HepG2 (cell line): ENCODE data around the gene VPS54. TPM values are rescaled to one million over a fixed set of nuclear protein-coding genes. Genes with fewer than 3 reads are reported as not detected.

ENCODE experiments used
- FOXP4 ChIP-seq: sonication (generic); formaldehyde crosslinking; IDR thresholded peaks from 2 replicates; pipeline ENCODE4 v1.4.0; 2020; ENCODE audit warnings: missing genetic modification reagents
- GPBP1L1 ChIP-seq: sonication (generic); formaldehyde crosslinking; IDR thresholded peaks from 2 replicates; pipeline ENCODE4 v1.5.0; 2020; ENCODE audit warnings: mild to moderate bottlenecking, missing genetic modification reagents
- NR2F1 ChIP-seq, 2 experiments: fragments of 450-650 bp in 1 of 2; formaldehyde crosslinking in 1 of 2; IDR thresholded peaks; 2 replicates each; pipeline versions ENCODE4 v1.5.0 to v1.6.1; 2016 to 2020; ENCODE audit warnings: mild to moderate bottlenecking in 1 of 2, missing compliant biosample characterization in 1 of 2, missing genetic modification reagents in 1 of 2, moderate library complexity in 1 of 2
- SALL1 ChIP-seq: sonication (generic); formaldehyde crosslinking; IDR thresholded peaks from 2 replicates; pipeline ENCODE4 v1.8.0; 2022; ENCODE audit warnings: mild to moderate bottlenecking, missing genetic modification reagents
- ZBTB42 ChIP-seq: sonication (generic); formaldehyde crosslinking; IDR thresholded peaks from 2 replicates; pipeline ENCODE4 v1.5.0; 2020; ENCODE audit warnings: mild to moderate bottlenecking, missing genetic modification reagents
- ZNF468 ChIP-seq: sonication (generic); formaldehyde crosslinking; IDR thresholded peaks from 2 replicates; pipeline ENCODE4 v1.8.0; 2022; ENCODE audit warnings: mild to moderate bottlenecking, moderate library complexity, missing genetic modification reagents
- ZNF547 ChIP-seq: sonication (generic); formaldehyde crosslinking; IDR thresholded peaks from 2 replicates; pipeline ENCODE4 v1.5.1; 2020; ENCODE audit warnings: mild to moderate bottlenecking, missing genetic modification reagents
- ZNF605 ChIP-seq: sonication (generic); formaldehyde crosslinking; IDR thresholded peaks from 2 replicates; pipeline ENCODE4 v1.8.0; 2022; ENCODE audit warnings: mild to moderate bottlenecking, missing genetic modification reagents
- polyA plus RNA-seq, 8 experiments: library from polyadenylated mRNA; depleted of rRNA in 3 of 8; stranded (reverse) in 7 of 8; unstranded in 1 of 8; fragments of >200 nt; fragmentation: Illumina TruSeq in 4 of 8; extraction: Trizol in 4 of 8; gene quantifications; 2 replicates each; pipeline versions ENCODE4 v1.2.1 to v1.2.3, GENCODE V29; 2011 to 2016; ENCODE audit warnings: low read depth in 4 of 8, missing spikeins in 1 of 8, mixed read lengths in 1 of 8; ENCODE audit not compliant: insufficient read depth in 1 of 8
- total RNA-seq, 5 experiments: library from RNA; depleted of rRNA; stranded (reverse); fragments of >200 nt; fragmentation: Illumina TruSeq; extraction: Trizol; gene quantifications; 2 replicates each; pipeline ENCODE4 v1.2.3, GENCODE V29; 2016; ENCODE audit warnings: low read depth in 1 of 5
- TF ChIP-seq, protein P1 (sequence below), 2 experiments: sonication (generic) in 1 of 2; formaldehyde crosslinking in 1 of 2; IDR thresholded peaks; 2 replicates each; pipeline versions ENCODE4 v1.4.0 to v1.6.1; 2018 to 2020; ENCODE audit warnings: missing genetic modification reagents in 2 of 2, borderline replicate concordance in 1 of 2, low read depth in 1 of 2, mild to moderate bottlenecking in 1 of 2, missing biosample characterization in 1 of 2
- TF ChIP-seq, protein P2 (sequence below): sonication (generic); formaldehyde crosslinking; IDR thresholded peaks from 2 replicates; pipeline ENCODE4 v1.8.1; 2023; ENCODE audit warnings: missing genetic modification reagents, inconsistent platforms, borderline replicate concordance
- TF ChIP-seq, protein P3 (sequence below): IDR thresholded peaks from 2 replicates; pipeline ENCODE4 v1.4.0; 2020; ENCODE audit warnings: mild to moderate bottlenecking, missing genetic modification reagents
- TF ChIP-seq, protein P4 (sequence below): sonication (generic); formaldehyde crosslinking; IDR thresholded peaks from 2 replicates; pipeline ENCODE4 v1.8.1; 2022; ENCODE audit warnings: mild to moderate bottlenecking, missing genetic modification reagents

The VPS54 gene
- total and polyA plus RNA-seq, 2 of the 13 experiments (the other 11 are each of a cell fraction or from before 2014, with no cell fraction given) = 64.7 to 77.5 TPM

DNA sequence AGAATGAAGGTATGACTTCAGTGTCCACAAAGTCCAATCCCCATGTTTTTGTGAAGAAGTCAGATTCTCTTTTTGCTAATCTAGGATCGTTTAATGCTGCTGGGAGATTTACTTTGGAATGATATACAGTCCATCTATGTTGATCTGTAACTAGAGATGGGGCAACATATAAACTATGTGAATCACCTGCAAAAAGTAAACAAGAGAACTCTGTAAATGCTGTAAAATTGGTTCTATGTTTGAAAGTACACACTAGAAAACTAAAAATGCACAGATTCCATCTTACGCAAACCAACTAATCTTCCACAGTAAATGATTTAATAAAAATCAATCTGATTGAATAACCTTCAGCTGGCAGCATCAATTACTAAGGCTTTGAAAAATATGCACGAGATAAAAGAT, 37.5 kb downstream of the VPS54 start (continued):
- TF ChIP-seq, protein P1, sequence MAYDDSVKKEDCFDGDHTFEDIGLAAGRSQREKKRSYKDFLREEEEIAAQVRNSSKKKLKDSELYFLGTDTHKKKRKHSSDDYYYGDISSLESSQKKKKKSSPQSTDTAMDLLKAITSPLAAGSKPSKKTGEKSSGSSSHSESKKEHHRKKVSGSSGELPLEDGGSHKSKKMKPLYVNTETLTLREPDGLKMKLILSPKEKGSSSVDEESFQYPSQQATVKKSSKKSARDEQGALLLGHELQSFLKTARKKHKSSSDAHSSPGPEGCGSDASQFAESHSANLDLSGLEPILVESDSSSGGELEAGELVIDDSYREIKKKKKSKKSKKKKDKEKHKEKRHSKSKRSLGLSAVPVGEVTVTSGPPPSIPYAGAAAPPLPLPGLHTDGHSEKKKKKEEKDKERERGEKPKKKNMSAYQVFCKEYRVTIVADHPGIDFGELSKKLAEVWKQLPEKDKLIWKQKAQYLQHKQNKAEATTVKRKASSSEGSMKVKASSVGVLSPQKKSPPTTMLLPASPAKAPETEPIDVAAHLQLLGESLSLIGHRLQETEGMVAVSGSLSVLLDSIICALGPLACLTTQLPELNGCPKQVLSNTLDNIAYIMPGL (CRISPR knock-in tag; IDR thresholded peaks at IDR 0.05; ENCODE audit: borderline replicate concordance in 1 of 2, low read depth in 1 of 2) = peak in 1 of 2 experiments; percentile 40; a peak in 1 of 4 replicates
- peak in 1 of 2 experiments; percentile 32; a peak in 1 of 4 replicates for TF ChIP-seq NR2F1 (CRISPR knock-in tag; IDR thresholded peaks at IDR 0.05)
- TF ChIP-seq, protein P2, sequence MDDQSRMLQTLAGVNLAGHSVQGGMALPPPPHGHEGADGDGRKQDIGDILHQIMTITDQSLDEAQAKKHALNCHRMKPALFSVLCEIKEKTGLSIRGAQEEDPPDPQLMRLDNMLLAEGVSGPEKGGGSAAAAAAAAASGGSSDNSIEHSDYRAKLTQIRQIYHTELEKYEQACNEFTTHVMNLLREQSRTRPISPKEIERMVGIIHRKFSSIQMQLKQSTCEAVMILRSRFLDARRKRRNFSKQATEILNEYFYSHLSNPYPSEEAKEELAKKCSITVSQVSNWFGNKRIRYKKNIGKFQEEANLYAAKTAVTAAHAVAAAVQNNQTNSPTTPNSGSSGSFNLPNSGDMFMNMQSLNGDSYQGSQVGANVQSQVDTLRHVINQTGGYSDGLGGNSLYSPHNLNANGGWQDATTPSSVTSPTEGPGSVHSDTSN (CRISPR knock-in tag) = no peak
- TF ChIP-seq ZNF605 (CRISPR knock-in tag) = no peak
- no peak for TF ChIP-seq ZNF468 (CRISPR knock-in tag)
- no peak for TF ChIP-seq ZBTB42 (CRISPR knock-in tag)
- peak; percentile 79 for TF ChIP-seq FOXP4 (CRISPR knock-in tag)
- TF ChIP-seq GPBP1L1 (CRISPR knock-in tag) = no peak
- no peak for TF ChIP-seq ZNF547 (CRISPR knock-in tag)
- TF ChIP-seq, protein P3, sequence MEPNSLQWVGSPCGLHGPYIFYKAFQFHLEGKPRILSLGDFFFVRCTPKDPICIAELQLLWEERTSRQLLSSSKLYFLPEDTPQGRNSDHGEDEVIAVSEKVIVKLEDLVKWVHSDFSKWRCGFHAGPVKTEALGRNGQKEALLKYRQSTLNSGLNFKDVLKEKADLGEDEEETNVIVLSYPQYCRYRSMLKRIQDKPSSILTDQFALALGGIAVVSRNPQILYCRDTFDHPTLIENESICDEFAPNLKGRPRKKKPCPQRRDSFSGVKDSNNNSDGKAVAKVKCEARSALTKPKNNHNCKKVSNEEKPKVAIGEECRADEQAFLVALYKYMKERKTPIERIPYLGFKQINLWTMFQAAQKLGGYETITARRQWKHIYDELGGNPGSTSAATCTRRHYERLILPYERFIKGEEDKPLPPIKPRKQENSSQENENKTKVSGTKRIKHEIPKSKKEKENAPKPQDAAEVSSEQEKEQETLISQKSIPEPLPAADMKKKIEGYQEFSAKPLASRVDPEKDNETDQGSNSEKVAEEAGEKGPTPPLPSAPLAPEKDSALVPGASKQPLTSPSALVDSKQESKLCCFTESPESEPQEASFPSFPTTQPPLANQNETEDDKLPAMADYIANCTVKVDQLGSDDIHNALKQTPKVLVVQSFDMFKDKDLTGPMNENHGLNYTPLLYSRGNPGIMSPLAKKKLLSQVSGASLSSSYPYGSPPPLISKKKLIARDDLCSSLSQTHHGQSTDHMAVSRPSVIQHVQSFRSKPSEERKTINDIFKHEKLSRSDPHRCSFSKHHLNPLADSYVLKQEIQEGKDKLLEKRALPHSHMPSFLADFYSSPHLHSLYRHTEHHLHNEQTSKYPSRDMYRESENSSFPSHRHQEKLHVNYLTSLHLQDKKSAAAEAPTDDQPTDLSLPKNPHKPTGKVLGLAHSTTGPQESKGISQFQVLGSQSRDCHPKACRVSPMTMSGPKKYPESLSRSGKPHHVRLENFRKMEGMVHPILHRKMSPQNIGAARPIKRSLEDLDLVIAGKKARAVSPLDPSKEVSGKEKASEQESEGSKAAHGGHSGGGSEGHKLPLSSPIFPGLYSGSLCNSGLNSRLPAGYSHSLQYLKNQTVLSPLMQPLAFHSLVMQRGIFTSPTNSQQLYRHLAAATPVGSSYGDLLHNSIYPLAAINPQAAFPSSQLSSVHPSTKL (CRISPR knock-in tag) = peak; percentile 92
- no peak for TF ChIP-seq SALL1 (CRISPR knock-in tag)
- TF ChIP-seq, protein P4, sequence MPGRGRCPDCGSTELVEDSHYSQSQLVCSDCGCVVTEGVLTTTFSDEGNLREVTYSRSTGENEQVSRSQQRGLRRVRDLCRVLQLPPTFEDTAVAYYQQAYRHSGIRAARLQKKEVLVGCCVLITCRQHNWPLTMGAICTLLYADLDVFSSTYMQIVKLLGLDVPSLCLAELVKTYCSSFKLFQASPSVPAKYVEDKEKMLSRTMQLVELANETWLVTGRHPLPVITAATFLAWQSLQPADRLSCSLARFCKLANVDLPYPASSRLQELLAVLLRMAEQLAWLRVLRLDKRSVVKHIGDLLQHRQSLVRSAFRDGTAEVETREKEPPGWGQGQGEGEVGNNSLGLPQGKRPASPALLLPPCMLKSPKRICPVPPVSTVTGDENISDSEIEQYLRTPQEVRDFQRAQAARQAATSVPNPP (CRISPR knock-in tag) = no peak
